Airway epithelial cell (primary cell): ENCODE measurements around the gene ASIP. TPM values are rescaled to one million over a fixed set of nuclear protein-coding genes. Genes with fewer than 3 reads are reported as not detected.

Experiments
- total RNA-seq: library from RNA; depleted of rRNA; stranded (reverse); fragments of >200 nt; gene quantifications from 2 replicates; pipeline ENCODE4 v1.2.3, GENCODE V29; 2015

The ASIP gene
- total RNA-seq = not detected in 2 replicates

DNA sequence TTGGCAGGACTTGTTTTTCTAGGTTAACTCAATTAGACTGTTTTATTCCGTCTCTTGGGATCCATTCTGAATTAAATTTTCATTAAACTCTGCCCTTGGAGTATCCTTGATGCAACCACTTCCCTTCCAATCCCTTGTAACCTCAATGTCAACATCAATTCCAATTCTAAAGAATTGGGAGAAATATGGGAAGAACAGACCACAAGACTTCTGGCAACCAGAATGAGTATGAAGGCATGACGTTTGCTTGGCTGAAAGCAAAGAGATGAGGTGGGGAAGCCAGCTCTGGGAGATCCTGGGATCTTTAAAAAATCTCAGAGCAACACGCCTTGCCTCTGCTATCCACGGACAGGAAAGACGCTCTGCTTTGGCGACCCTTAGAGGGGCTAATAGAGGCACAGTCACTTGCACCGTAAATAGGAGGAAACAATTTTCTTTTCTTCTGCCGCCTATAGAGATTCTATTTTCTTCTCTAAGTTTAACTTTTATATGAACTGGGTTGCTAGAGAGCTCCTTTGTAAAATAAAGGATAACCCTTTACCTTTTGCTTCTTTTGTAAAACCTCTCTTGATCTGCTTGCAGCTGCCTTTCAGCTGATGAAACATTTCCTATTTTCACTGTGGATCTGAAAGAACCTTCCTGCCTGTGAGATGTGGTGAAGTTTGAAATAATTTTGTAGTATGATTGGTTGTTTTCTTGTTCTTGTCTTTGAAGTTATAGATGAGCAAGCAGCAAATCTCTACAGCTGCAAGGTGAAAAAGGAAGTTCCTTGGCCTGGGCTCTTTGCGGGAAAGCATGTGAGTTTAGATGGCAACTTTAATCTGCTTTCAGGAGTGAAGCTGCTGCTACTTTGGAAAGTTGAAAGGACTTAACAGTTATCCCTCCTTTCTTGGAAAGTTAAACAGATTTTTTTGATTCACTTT, at the start of gene ASIP:
Gene ASIP, plus strand, starts transcription at position 731 of the 923 bp plus-strand sequence. CDS start 18,952 bp downstream, outside the sequence.

GRCh38 chr20:34302723-34303533, 61.7 kb downstream of the ASIP start, which contains the start of gene AHCY:
TSS of gene AHCY (minus strand) at chr20:34303355. CDS start at chr20:34303270, 85 bp downstream.

Other genes with a start within 250 kb of the ASIP start
- gene RALY, start 247.5 kb upstream of the ASIP start, total RNA-seq = 90.3 and 104 TPM in 2 replicates
- gene EIF2S2, start 129.2 kb upstream of the ASIP start, total RNA-seq = 94.1 and 95.1 TPM in 2 replicates
- gene AHCY, start 61.9 kb downstream of the ASIP start, total RNA-seq = 255 and 273 TPM in 2 replicates
- gene ITCH, start 121.8 kb downstream of the ASIP start, total RNA-seq = 37.5 and 46.5 TPM in 2 replicates